GM23338 (cell line): ENCODE measurements around the gene CD9. TPM values are rescaled to one million over a fixed set of nuclear protein-coding genes. Genes with fewer than 3 reads are reported as not detected.

Source experiments
- ATAC-seq: fragments of 200-7000 bp; cut with Tn5 transposase; 3 replicates; pipeline ENCODE4 v1.9.1; 2020
- DNase-seq: peaks from one replicate; pipeline ENCODE4 v3.0.0-alpha.2; 2015; ENCODE audit warnings: low spot score
- H2AFZ ChIP-seq: fragments of 200-600 bp; sonication (generic); 2 replicates; pipeline ENCODE4 v1.8.0; 2016; ENCODE audit warnings: antibody characterized with exemption, mild to moderate bottlenecking, moderate library complexity
- H3F3A ChIP-seq: fragments of 200-600 bp; sonication (generic); replicated peaks from 2 replicates; pipeline ENCODE4 v1.8.0; 2017; ENCODE audit warnings: antibody characterized with exemption, mixed run types, low read depth
- H3K27ac ChIP-seq: fragments of 200-600 bp; sonication (generic); 2 replicates; pipeline ENCODE4 v1.6.1; 2016; ENCODE audit warnings: low read depth
- H3K27me3 ChIP-seq: fragments of 200-600 bp; sonication (generic); 2 replicates; pipeline ENCODE4 v1.8.0; 2016; ENCODE audit warnings: mild to moderate bottlenecking, mixed run types, moderate library complexity; ENCODE audit not compliant: insufficient read depth
- H3K36me3 ChIP-seq: fragments of 200-600 bp; sonication (generic); 2 replicates; pipeline ENCODE4 v1.8.0; 2016; ENCODE audit warnings: mild to moderate bottlenecking; ENCODE audit not compliant: insufficient read depth
- H3K4me1 ChIP-seq: fragments of 200-600 bp; sonication (generic); 2 replicates; pipeline ENCODE4 v1.8.0; 2016; ENCODE audit warnings: mild to moderate bottlenecking, moderate library complexity; ENCODE audit not compliant: insufficient read depth
- H3K4me2 ChIP-seq: fragments of 200-600 bp; sonication (generic); 2 replicates; pipeline ENCODE4 v1.7.1; 2017; ENCODE audit warnings: mixed run types
- H3K4me3 ChIP-seq: fragments of 200-600 bp; sonication (generic); 2 replicates; pipeline ENCODE4 v1.6.1; 2016; ENCODE audit warnings: mixed run types
- H3K79me2 ChIP-seq: fragments of 200-600 bp; sonication (generic); replicated peaks from 2 replicates; pipeline ENCODE4 v1.8.0; 2017; ENCODE audit warnings: mild to moderate bottlenecking; ENCODE audit not compliant: insufficient read depth
- H3K9me2 ChIP-seq: fragments of 200-600 bp; sonication (generic); 2 replicates; pipeline ENCODE4 v1.8.0; 2017; ENCODE audit not compliant: insufficient read depth
- H4K20me1 ChIP-seq: fragments of 200-600 bp; sonication (generic); replicated peaks from 2 replicates; pipeline ENCODE4 v1.8.0; 2017; ENCODE audit warnings: mild to moderate bottlenecking; ENCODE audit not compliant: insufficient read depth
- H3K27ac Mint-ChIP-seq: 2 replicates; pipeline ENCODE4 v1.8.0; 2020; ENCODE audit warnings: inconsistent platforms, mild to moderate bottlenecking, moderate library complexity, mixed read lengths
- H3K27me3 Mint-ChIP-seq: 3 replicates; pipeline ENCODE4 v1.8.0; 2022; ENCODE audit warnings: low read depth, mild to moderate bottlenecking, moderate library complexity, mixed read lengths, inconsistent platforms; ENCODE audit not compliant: insufficient read depth, poor library complexity
- H3K36me3 Mint-ChIP-seq: 3 replicates; pipeline ENCODE4 v1.8.0; 2021; ENCODE audit warnings: low read depth, mild to moderate bottlenecking, inconsistent platforms, moderate library complexity, mixed read lengths
- H3K4me1 Mint-ChIP-seq: 3 replicates; pipeline ENCODE4 v1.8.0; 2020; ENCODE audit warnings: mild to moderate bottlenecking, inconsistent platforms, mixed read lengths
- H3K4me3 Mint-ChIP-seq: 3 replicates; pipeline ENCODE4 v1.8.0; 2021; ENCODE audit warnings: moderate library complexity, mild to moderate bottlenecking, inconsistent platforms, mixed read lengths
- H3K9me3 Mint-ChIP-seq: 3 replicates; pipeline ENCODE4 v1.8.0; 2020; ENCODE audit warnings: moderate library complexity, mild to moderate bottlenecking, inconsistent platforms, mixed read lengths
- EZH2phosphoT487 ChIP-seq: fragments of 200-600 bp; sonication (generic); IDR thresholded peaks from one replicate; pipeline ENCODE4 v1.8.1; 2018; ENCODE audit warnings: antibody characterized with exemption; ENCODE audit not compliant: unreplicated experiment
- JUNB ChIP-seq: IDR thresholded peaks from one replicate; pipeline ENCODE4 v1.6.1; 2016; ENCODE audit warnings: antibody characterized with exemption; ENCODE audit not compliant: unreplicated experiment
- REST ChIP-seq: IDR thresholded peaks from one replicate; pipeline ENCODE4 v1.6.1; 2018; ENCODE audit warnings: antibody characterized with exemption; ENCODE audit not compliant: unreplicated experiment
- STAT1 ChIP-seq: IDR thresholded peaks from one replicate; pipeline ENCODE4 v1.6.1; 2016; ENCODE audit warnings: antibody characterized with exemption; ENCODE audit not compliant: unreplicated experiment
- ZNF114 ChIP-seq: fragments of 250-450 bp; sonication (Bioruptor Pico); IDR thresholded peaks from 2 replicates; pipeline ENCODE4 v1.5.0; 2020; ENCODE audit warnings: mild to moderate bottlenecking, moderate library complexity
- ZNF331 ChIP-seq: fragments of 250-450 bp; sonication (Bioruptor Pico); IDR thresholded peaks from 2 replicates; pipeline ENCODE4 v1.5.0; 2020; ENCODE audit warnings: low read depth, mild to moderate bottlenecking, moderate library complexity
- ZNF462 ChIP-seq: fragments of 250-450 bp; sonication (Bioruptor Pico); IDR thresholded peaks from 2 replicates; pipeline ENCODE4 v1.5.0; 2020; ENCODE audit warnings: mild to moderate bottlenecking, moderate library complexity
- polyA plus RNA-seq: library from polyadenylated mRNA; unstranded; fragments of >200 nt; fragmentation: Nextera tagmentation; extraction: Ambion mirVana; gene quantifications from 2 replicates; pipeline ENCODE4 v1.2.1, GENCODE V29; 2016
- total RNA-seq: library from RNA; depleted of rRNA; stranded (reverse); fragments of >200 nt; shearing (Covaris generic); gene quantifications from 2 replicates; pipeline ENCODE4 v1.2.3, GENCODE V29; 2014

CD9 gene
- total and polyA plus RNA-seq, 2 experiments from 2014 or later, result 222 to 251 TPM

- DNase-seq, result no peak
- no peak for TF ChIP-seq EZH2phosphoT487
- no peak for TF ChIP-seq ZNF462
- no peak for TF ChIP-seq STAT1
- no peak for TF ChIP-seq JUNB
- TF ChIP-seq ZNF114, result no peak
- TF ChIP-seq ZNF331 (CRISPR knock-in tag), result no peak
- no peaks in the 10 kb centered on the region for H3K27me3 ChIP-seq
- no peaks in the 10 kb centered on the region for H4K20me1 ChIP-seq
- peaks cover 4% of the 10 kb centered on the region; the same call in 2 of the 3 replicates for H3K36me3 Mint-ChIP-seq
- no peak overlapping the region for H3K4me3 ChIP-seq
- no peak overlapping the region for H3K27ac Mint-ChIP-seq
- H3K4me2 ChIP-seq, result no peak overlapping the region
- H3K9me2 ChIP-seq, result no peaks in the 10 kb centered on the region
- H3K4me3 Mint-ChIP-seq, result no peak overlapping the region
- H3K27ac ChIP-seq, result no peak overlapping the region
- H3K27me3 Mint-ChIP-seq, result peaks cover 10% of the 10 kb centered on the region
- peak overlapping the region; percentile 78; the same call in 1 of the 2 replicates for H2AFZ ChIP-seq
- H3K4me1 Mint-ChIP-seq, result no peaks in the 10 kb centered on the region; the same call in 2 of the 3 replicates
- H3K9me3 Mint-ChIP-seq, result peaks cover 12% of the 10 kb centered on the region
- peak; percentile 81 for ATAC-seq
- H3F3A ChIP-seq, result no peaks in the 10 kb centered on the region
- no peaks in the 10 kb centered on the region for H3K36me3 ChIP-seq
- H3K79me2 ChIP-seq, result no peaks in the 10 kb centered on the region
- no peaks in the 10 kb centered on the region for H3K4me1 ChIP-seq
These were observed 50.1 kb downstream of the CD9 start for GRCh38 chr12:6250343-6250742.

GRCh38 chr12:6253278-6253677 lies 53.1 kb downstream of the CD9 start:
- Histone ChIP-seq H3K36me3 (no peaks in the 10 kb centered on the region), H4K20me1 (no peaks in the 10 kb centered on the region), H3F3A (no peaks in the 10 kb centered on the region), H3K79me2 (no peaks in the 10 kb centered on the region), H3K4me3 (no peak overlapping the region), H3K4me2 (no peak overlapping the region), H3K4me1 (no peaks in the 10 kb centered on the region), H3K27me3 (no peaks in the 10 kb centered on the region), H3K9me2 (no peaks in the 10 kb centered on the region), H3K27ac (no peak overlapping the region), H2AFZ (0 out of 2 replicates have a peak overlapping the region, but pooled peaks have one; percentile 43)
- Mint-ChIP-seq H3K4me3 (no peak overlapping the region), H3K9me3 (peaks cover 6% of the 10 kb centered on the region; the same call in 1 of the 3 replicates), H3K27me3 (peaks cover 11% of the 10 kb centered on the region), H3K4me1 (no peaks in the 10 kb centered on the region; the same call in 2 of the 3 replicates), H3K36me3 (no peaks in the 10 kb centered on the region), H3K27ac (no peak overlapping the region)
- no peak for TF ChIP-seq REST
- no peak for ATAC-seq
- no peak for DNase-seq
